B cell (primary cell): ENCODE data around the gene ADAMTS2. TPM values are rescaled to one million over a fixed set of nuclear protein-coding genes. Genes with fewer than 3 reads are reported as not detected.

Source experiments
- ATAC-seq: fragments of 200-7000 bp; cut with Tn5 transposase; one replicate; pipeline ENCODE4 v1.10.0; 2021; ENCODE audit warnings: low read depth, mild to moderate bottlenecking, moderate number of reproducible peaks, moderate library complexity
- CTCF ChIA-PET: fragments of 350-600 bp; sonication (Branson Sonifier 250); formaldehyde crosslinking; loops from one replicate; lab custom pipeline; 2021; ENCODE audit warnings: antibody characterized with exemption, inconsistent platforms; lab: Charles Lee
- POLR2A ChIA-PET: fragments of 350-600 bp; sonication (Branson Sonifier 250); formaldehyde crosslinking; loops from one replicate; lab custom pipeline; 2021; ENCODE audit warnings: antibody characterized with exemption; lab: Charles Lee
- DNase-seq: peaks from one replicate; pipeline ENCODE4 v3.0.0; 2013
- H2AFZ ChIP-seq: 2 replicates; pipeline ENCODE4 v1.6.1; 2012; ENCODE audit warnings: mild to moderate bottlenecking, low read depth, low read length; ENCODE audit not compliant: insufficient read depth, poor library complexity, severe bottlenecking
- H3K27ac ChIP-seq, 2 donors: 1 replicate in 1 of 2; 2 replicates in 1 of 2; pipeline ENCODE4 v1.5.1; 2012 to 2013; ENCODE audit warnings: low read length in 2 of 2, mild to moderate bottlenecking in 2 of 2, moderate library complexity in 1 of 2
- H3K27me3 ChIP-seq, 4 experiments: fragments of 200-600 bp in 1 of 4; sonication (generic) in 1 of 4; replicated peaks in 1 of 4; 1 replicate in 2 of 4; 2 replicates in 2 of 4; pipeline versions ENCODE4 v1.6.1 to v1.7.0; 2013 to 2016; ENCODE audit warnings: low read length in 3 of 4, mild to moderate bottlenecking in 2 of 4, mixed read lengths in 1 of 4, moderate library complexity in 1 of 4; ENCODE audit not compliant: insufficient read depth in 4 of 4, control insufficient read depth in 3 of 4; ENCODE audit errors: control extremely low read depth in 1 of 4
- H3K36me3 ChIP-seq, 2 experiments: replicated peaks in 1 of 2; 1 replicate in 1 of 2; 2 replicates in 1 of 2; pipeline versions ENCODE4 v1.6.1 to v1.7.1; 2013; ENCODE audit warnings: low read length in 1 of 2; ENCODE audit not compliant: insufficient read depth in 2 of 2, control insufficient read depth in 1 of 2; ENCODE audit errors: control extremely low read depth in 1 of 2, extremely low read depth in 1 of 2
- H3K4me1 ChIP-seq, 2 donors: fragments of 200-600 bp in 1 of 2; sonication (generic) in 1 of 2; 1 replicate in 1 of 2; 2 replicates in 1 of 2; pipeline versions ENCODE4 v1.5.1 to v1.6.1; 2013 to 2017; ENCODE audit warnings: low read length in 2 of 2; ENCODE audit not compliant: control insufficient read depth in 2 of 2, insufficient read depth in 2 of 2
- H3K4me2 ChIP-seq: replicated peaks from 2 replicates; pipeline ENCODE3; 2012; ENCODE audit warnings: mild to moderate bottlenecking, low read depth, low read length; ENCODE audit not compliant: poor library complexity, severe bottlenecking
- H3K4me3 ChIP-seq, 5 experiments: fragments of 200-600 bp in 1 of 5; sonication (generic) in 1 of 5; 1 replicate in 3 of 5; 2 replicates in 2 of 5; pipeline versions ENCODE4 v1.5.1 to v1.7.0; 2011 to 2016; ENCODE audit warnings: low read length in 4 of 5, mild to moderate bottlenecking in 4 of 5, low read depth in 2 of 5, control low read depth in 1 of 5, moderate library complexity in 1 of 5; ENCODE audit not compliant: insufficient read depth in 1 of 5; ENCODE audit errors: control extremely low read depth in 1 of 5, extremely low read depth in 1 of 5
- H3K79me2 ChIP-seq: fragments of 200-600 bp; sonication (generic); one replicate; pipeline ENCODE4 v1.6.0; 2016; ENCODE audit warnings: low read length; ENCODE audit not compliant: control insufficient read depth, insufficient read depth
- H3K9ac ChIP-seq: fragments of 200-600 bp; sonication (generic); 2 replicates; pipeline ENCODE4 v1.6.1; 2017; ENCODE audit warnings: mild to moderate bottlenecking, low read length, moderate library complexity
- H3K9me3 ChIP-seq, 3 donors: one replicate each; pipeline versions ENCODE4 v1.6.1 to v1.7.1; 2013; ENCODE audit warnings: low read length in 2 of 3; ENCODE audit not compliant: control insufficient read depth in 2 of 3, insufficient read depth in 1 of 3; ENCODE audit errors: control extremely low read depth in 1 of 3
- H4K20me1 ChIP-seq: 2 replicates; pipeline ENCODE4 v1.6.0; 2012; ENCODE audit warnings: mild to moderate bottlenecking, low read length; ENCODE audit not compliant: insufficient read depth, control insufficient read depth, poor library complexity, severe bottlenecking
- H3K27ac Mint-ChIP-seq: one replicate; pipeline ENCODE4 v1.8.0; 2021; ENCODE audit warnings: mixed read lengths
- H3K27me3 Mint-ChIP-seq: one replicate; pipeline ENCODE4 v1.8.0; 2021; ENCODE audit warnings: mixed read lengths
- H3K4me1 Mint-ChIP-seq: one replicate; pipeline ENCODE4 v1.8.0; 2021; ENCODE audit warnings: mixed read lengths
- H3K4me3 Mint-ChIP-seq: one replicate; pipeline ENCODE4 v1.8.0; 2021; ENCODE audit warnings: mixed read lengths
- H3K9me3 Mint-ChIP-seq: one replicate; pipeline ENCODE4 v1.8.0; 2022; ENCODE audit warnings: mixed read lengths; ENCODE audit not compliant: insufficient read depth
- EZH2 ChIP-seq: IDR thresholded peaks from 2 replicates; pipeline ENCODE4 v1.6.1; 2012; ENCODE audit warnings: borderline replicate concordance, low read depth, mild to moderate bottlenecking, moderate library complexity, low read length; ENCODE audit not compliant: insufficient read depth, poor library complexity, severe bottlenecking
- WGBS: methylation state at CpG from one replicate; pipeline ENCODE4 v1.1.5; 2013; ENCODE audit warnings: missing lambda C conversion rate; ENCODE audit not compliant: insufficient coverage; 5-methylcytosine and 5-hydroxymethylcytosine counted together
- intact Hi-C: fragments of 100-400 bp; cut with micrococcal nuclease; formaldehyde crosslinking; loops from one replicate; pipeline ENCODE4 v1.10.0; 2022
- polyA plus RNA-seq: library from polyadenylated mRNA; depleted of rRNA; stranded (reverse); fragments of >200 nt; gene quantifications from 2 replicates; pipeline ENCODE4 v1.2.3, GENCODE V29; 2012
- total RNA-seq, 2 donors: library from RNA; stranded (reverse); fragments of 120-200 nt in 1 of 2; gene quantifications; 1 replicate in 1 of 2; 2 replicates in 1 of 2; pipeline versions ENCODE4 v1.2.3 to v1.2.4, GENCODE V29; 2013 to 2022
- TF ChIP-seq, protein P1 (sequence below): fragments of 200-600 bp; IDR thresholded peaks from one replicate; pipeline ENCODE4 v1.8.0; 2022; ENCODE audit warnings: antibody characterized with exemption, mild to moderate bottlenecking

ADAMTS2 gene
- total and polyA plus RNA-seq, 2 donors (not counting 1 experiment from before 2014, with no cell fraction given): not detected

DNA sequence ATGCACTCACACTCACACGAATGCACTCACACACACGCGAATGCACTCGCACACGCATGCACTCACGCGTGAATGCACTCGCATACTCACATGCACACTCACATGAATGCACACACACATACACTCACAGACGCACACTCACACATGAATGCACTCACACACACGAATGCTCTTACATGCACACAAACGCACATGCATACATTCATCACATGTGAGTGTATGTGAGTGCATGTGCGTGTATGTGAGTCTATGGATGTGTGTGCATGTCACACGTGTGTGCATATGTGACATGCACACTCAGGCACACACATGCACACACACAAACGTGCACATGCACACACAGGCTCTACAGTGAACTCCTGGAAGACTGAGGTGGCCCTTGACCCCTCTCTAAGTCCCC lies 121.7 kb downstream of the ADAMTS2 start:
- peaks cover 0 to 37% (median 5%) of the 10 kb centered on the region in 3 donors for H3K9me3 ChIP-seq
- ChIA-PET CTCF (no interaction called here), POLR2A (no interaction called here)
- no peak for ATAC-seq
- 97% methylated on average over 9 of the region's 14 CpGs for WGBS
- no peak overlapping the region for H3K27ac Mint-ChIP-seq
- H3K9ac ChIP-seq: no peak overlapping the region
- peaks cover 9% of the 10 kb centered on the region for H3K9me3 Mint-ChIP-seq
- no peaks in the 10 kb centered on the region for H3K4me1 ChIP-seq
- no peak overlapping the region for H3K4me2 ChIP-seq
- H3K4me1 Mint-ChIP-seq: no peaks in the 10 kb centered on the region
- H3K79me2 ChIP-seq: no peaks in the 10 kb centered on the region
- no peaks in the 10 kb centered on the region for H4K20me1 ChIP-seq
- no peak for DNase-seq
- no peak overlapping the region for H3K27ac ChIP-seq
- H3K4me3 Mint-ChIP-seq: no peak overlapping the region
- intact Hi-C loops: no loop called here
- no peaks in the 10 kb centered on the region for H3K27me3 Mint-ChIP-seq
- no peak overlapping the region for H2AFZ ChIP-seq
- no peaks in the 10 kb centered on the region for H3K36me3 ChIP-seq
- H3K4me3 ChIP-seq: no peak overlapping the region
- no peaks in the 10 kb centered on the region for H3K27me3 ChIP-seq
- TF ChIP-seq, protein P1, sequence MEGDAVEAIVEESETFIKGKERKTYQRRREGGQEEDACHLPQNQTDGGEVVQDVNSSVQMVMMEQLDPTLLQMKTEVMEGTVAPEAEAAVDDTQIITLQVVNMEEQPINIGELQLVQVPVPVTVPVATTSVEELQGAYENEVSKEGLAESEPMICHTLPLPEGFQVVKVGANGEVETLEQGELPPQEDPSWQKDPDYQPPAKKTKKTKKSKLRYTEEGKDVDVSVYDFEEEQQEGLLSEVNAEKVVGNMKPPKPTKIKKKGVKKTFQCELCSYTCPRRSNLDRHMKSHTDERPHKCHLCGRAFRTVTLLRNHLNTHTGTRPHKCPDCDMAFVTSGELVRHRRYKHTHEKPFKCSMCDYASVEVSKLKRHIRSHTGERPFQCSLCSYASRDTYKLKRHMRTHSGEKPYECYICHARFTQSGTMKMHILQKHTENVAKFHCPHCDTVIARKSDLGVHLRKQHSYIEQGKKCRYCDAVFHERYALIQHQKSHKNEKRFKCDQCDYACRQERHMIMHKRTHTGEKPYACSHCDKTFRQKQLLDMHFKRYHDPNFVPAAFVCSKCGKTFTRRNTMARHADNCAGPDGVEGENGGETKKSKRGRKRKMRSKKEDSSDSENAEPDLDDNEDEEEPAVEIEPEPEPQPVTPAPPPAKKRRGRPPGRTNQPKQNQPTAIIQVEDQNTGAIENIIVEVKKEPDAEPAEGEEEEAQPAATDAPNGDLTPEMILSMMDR: no peak
- TF ChIP-seq EZH2: no peak

DNA sequence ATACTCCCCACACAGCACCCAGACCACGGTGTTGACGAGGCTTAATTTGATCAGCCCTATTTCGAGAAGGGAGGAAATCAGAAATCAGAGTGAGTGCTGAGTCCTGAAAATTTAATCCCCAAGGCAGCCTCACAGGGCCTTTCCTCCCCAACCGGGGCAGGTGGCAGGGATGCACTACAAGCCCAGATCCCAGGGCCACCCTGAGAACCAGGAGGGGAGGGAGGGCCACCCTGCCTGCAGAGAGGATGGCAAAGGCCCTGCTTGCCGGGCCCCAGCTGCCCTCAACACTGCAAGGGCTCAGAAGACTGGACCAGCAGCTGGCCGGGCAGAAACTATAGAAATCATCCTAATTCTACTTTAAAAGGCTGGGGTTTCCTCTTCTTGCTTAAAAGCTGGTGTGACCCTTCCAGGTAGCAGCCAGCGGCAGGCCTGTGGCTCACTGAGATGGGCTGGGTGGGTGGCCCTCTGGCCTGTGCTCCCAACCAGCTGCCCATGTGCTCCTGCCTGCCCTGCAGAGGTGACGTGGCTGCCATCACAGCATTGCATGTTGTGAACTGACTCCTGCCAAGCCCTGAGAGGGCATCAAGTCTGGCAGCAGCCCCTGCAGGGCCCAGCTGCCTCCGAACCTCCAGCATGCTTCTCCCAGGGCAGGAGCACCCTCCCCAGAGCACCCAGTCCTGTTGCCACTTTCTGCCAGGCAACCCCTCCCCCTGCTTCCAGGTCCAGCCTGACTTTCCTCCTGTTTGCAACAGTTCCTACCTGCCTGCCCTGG lies 122.8 kb downstream of the ADAMTS2 start:
- H2AFZ ChIP-seq: no peak overlapping the region
- Mint-ChIP-seq H3K4me1 (no peaks in the 10 kb centered on the region), H3K27ac (no peak overlapping the region), H3K4me3 (no peak overlapping the region), H3K27me3 (no peaks in the 10 kb centered on the region), H3K9me3 (peaks cover 9% of the 10 kb centered on the region)
- H3K4me1 ChIP-seq: no peaks in the 10 kb centered on the region
- no peak for DNase-seq
- no peak overlapping the region for H3K4me3 ChIP-seq
- no peak for ATAC-seq
- H3K27me3 ChIP-seq: no peaks in the 10 kb centered on the region
- 87% methylated on average over 7 of the region's 9 CpGs for WGBS
- no peaks in the 10 kb centered on the region for H4K20me1 ChIP-seq
- H3K9ac ChIP-seq: no peak overlapping the region
- H3K27ac ChIP-seq: no peak overlapping the region
- ChIA-PET CTCF (no interaction called here), POLR2A (no interaction called here)
- no peaks in the 10 kb centered on the region for H3K79me2 ChIP-seq
- no peaks in the 10 kb centered on the region for H3K36me3 ChIP-seq
- H3K9me3 ChIP-seq: peaks cover 0 to 37% (median 5%) of the 10 kb centered on the region in 3 donors
- TF ChIP-seq EZH2: no peak
- TF ChIP-seq, protein P1: no peak
- H3K4me2 ChIP-seq: no peak overlapping the region
- intact Hi-C loops: no loop called here
